ENCODE results near the gene PSAP. TPM values are rescaled to one million over a fixed set of nuclear protein-coding genes. Genes with fewer than 3 reads are reported as not detected.

PSAP gene
- total RNA-seq, 1 experiment from 2014 or later = 683 TPM

DNA sequence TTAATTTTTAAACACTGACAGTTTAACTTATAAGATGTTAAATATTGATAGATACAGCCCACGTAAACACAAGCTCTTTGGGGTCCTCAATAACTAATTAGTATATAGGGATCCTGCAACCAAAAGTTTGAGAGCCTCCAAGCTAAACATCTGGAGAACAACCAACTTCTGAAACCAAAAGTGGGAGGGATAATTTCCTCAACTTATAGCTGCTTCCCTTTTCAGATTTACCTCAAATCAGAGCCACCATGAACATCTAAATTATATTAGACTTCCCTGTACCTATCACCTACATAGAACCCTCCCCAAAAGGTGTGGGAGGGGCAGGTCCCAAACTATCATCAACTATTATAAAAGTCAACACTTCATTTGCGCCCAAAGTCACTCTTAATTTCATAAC lies 8.6 kb downstream of the PSAP start:
- Histone ChIP-seq H3K27ac (no peak overlapping the region), H2AFZ (no peak overlapping the region), H3K4me2 (no peak overlapping the region), H3K4me3 (no peak overlapping the region), H3F3A (ENCODE audit: insufficient read depth, low read depth) (peaks cover 35% of the 10 kb centered on the region; the same call in 1 of the 2 replicates), H3K4me1 (replicated peaks; ENCODE audit: insufficient read depth) (peaks cover 80% of the 10 kb centered on the region), H4K20me1 (ENCODE audit: insufficient read depth) (peaks cover 86% of the 10 kb centered on the region), H3K9me3 (ENCODE audit: insufficient read depth, low read depth) (no peaks in the 10 kb centered on the region), H3K9me2 (ENCODE audit: insufficient read depth) (no peaks in the 10 kb centered on the region), H3K27me3 (ENCODE audit: insufficient read depth, low read depth) (no peaks in the 10 kb centered on the region), H3K36me3 (ENCODE audit: low read depth) (peaks cover 4% of the 10 kb centered on the region; the same call in 1 of the 2 replicates), H3K79me2 (ENCODE audit: low read depth) (peaks cover 99% of the 10 kb centered on the region)
- intact Hi-C loops (cut with micrococcal nuclease; ENCODE audit: unreplicated experiment) = no loop called here
- TF ChIP-seq EZH2 (IDR thresholded peaks at IDR 0.05; ENCODE audit: low read depth) = no peak
- TF ChIP-seq, protein P1, sequence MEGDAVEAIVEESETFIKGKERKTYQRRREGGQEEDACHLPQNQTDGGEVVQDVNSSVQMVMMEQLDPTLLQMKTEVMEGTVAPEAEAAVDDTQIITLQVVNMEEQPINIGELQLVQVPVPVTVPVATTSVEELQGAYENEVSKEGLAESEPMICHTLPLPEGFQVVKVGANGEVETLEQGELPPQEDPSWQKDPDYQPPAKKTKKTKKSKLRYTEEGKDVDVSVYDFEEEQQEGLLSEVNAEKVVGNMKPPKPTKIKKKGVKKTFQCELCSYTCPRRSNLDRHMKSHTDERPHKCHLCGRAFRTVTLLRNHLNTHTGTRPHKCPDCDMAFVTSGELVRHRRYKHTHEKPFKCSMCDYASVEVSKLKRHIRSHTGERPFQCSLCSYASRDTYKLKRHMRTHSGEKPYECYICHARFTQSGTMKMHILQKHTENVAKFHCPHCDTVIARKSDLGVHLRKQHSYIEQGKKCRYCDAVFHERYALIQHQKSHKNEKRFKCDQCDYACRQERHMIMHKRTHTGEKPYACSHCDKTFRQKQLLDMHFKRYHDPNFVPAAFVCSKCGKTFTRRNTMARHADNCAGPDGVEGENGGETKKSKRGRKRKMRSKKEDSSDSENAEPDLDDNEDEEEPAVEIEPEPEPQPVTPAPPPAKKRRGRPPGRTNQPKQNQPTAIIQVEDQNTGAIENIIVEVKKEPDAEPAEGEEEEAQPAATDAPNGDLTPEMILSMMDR (conservative IDR thresholded peaks at IDR 0.05) = no peak
- ChIA-PET CTCF (no interaction called here), POLR2A (ENCODE audit: unreplicated experiment) (interaction anchor here (1.0 kb wide), 1 partner anchor 9 kb away, joined by 8 read pairs; the partner anchor contains the start of gene PSAP)
- no TSS peak for BruUV-seq (replicated peaks)
- DNase-seq = no peak

DNA sequence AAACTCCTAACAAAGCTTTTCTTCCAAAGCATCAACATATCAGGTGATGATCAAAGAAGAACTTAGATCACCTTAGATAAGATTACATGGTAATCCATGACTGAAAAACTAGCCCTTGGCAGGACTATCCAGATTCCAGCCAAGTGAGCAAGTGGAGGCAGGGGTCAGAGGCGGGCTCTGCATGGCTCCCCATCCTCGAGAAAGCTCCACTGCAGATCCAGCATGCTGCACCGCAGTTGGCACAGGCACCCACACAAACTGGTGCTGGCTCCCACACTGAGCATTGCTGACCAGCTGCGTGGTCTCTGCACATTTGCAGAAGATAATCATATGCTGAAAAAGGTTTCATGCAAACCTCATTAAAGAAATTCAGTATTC lies 10.1 kb downstream of the PSAP start:
- intact Hi-C loops (cut with micrococcal nuclease; ENCODE audit: unreplicated experiment) = loop anchor here (1.0 to 2.0 kb wide), 2 partner anchors 28 to 47 kb away; no protein-coding TSS in a partner anchor
- H3K27ac ChIP-seq = no peak overlapping the region
- CTCF ChIA-PET = no interaction called here
- no peaks in the 10 kb centered on the region for H3K9me2 ChIP-seq (ENCODE audit: insufficient read depth)
- no peaks in the 10 kb centered on the region for H3K27me3 ChIP-seq (ENCODE audit: insufficient read depth, low read depth)
- no peak overlapping the region for H3K4me3 ChIP-seq
- BruUV-seq (replicated peaks) = no TSS peak
- H3K9me3 ChIP-seq (ENCODE audit: insufficient read depth, low read depth) = no peaks in the 10 kb centered on the region
- H3K79me2 ChIP-seq (ENCODE audit: low read depth) = peaks cover 99% of the 10 kb centered on the region
- POLR2A ChIA-PET (ENCODE audit: unreplicated experiment) = interaction anchor here (0.6 kb wide), 1 partner anchor 127 kb away, joined by 3 read pairs; no protein-coding TSS in a partner anchor
- H2AFZ ChIP-seq = no peak overlapping the region
- H3K4me2 ChIP-seq = peak overlapping the region; percentile 22
- peaks cover 93% of the 10 kb centered on the region for H4K20me1 ChIP-seq (ENCODE audit: insufficient read depth)
- H3K4me1 ChIP-seq (replicated peaks; ENCODE audit: insufficient read depth) = peaks cover 69% of the 10 kb centered on the region
- peak in 1 of 2 experiments; percentile 49 for DNase-seq
- peaks cover 4% of the 10 kb centered on the region; the same call in 1 of the 2 replicates for H3K36me3 ChIP-seq (ENCODE audit: low read depth)
- peaks cover 28% of the 10 kb centered on the region; the same call in 1 of the 2 replicates for H3F3A ChIP-seq (ENCODE audit: insufficient read depth, low read depth)
- TF ChIP-seq, protein P1 (conservative IDR thresholded peaks at IDR 0.05) = no peak
- TF ChIP-seq EZH2 (IDR thresholded peaks at IDR 0.05; ENCODE audit: low read depth) = no peak

DNA sequence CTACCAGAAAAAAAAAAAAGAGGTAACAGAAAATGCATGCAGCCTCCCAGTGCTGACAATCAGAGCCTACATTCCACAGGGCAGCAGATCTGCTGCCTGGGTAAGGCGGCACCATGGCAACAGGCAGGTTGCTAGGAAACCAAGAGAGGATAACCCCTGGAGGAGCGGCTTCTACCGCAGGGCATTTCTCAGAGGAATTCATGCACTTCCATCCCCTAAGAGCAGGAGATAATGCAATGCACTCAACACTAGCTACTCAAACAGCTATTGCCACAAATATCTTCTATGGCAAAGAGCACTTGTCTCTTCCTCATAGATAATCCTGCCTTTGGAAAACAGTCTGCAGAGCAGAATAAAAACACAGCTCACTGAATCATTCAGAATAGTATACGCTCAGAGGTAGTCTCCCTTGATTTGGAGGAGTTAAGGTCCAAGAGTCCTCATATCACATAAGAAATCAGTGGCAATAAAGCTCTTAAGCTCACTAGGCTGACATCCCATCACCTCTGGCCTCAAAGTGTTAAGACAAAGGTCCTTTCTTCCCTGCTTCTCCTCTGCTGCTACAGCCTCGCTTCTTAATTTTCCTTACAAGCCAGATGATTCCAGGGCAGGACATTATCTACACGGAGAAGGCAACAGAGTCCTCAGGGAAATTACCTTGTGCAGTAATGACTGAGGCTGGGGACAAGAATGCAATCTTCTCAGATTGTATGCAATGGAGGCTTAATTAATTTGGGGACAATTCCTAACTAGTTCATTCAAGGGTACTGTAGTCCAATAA lies 10.7 kb downstream of the PSAP start:
- Histone ChIP-seq H3K4me1 (replicated peaks; ENCODE audit: insufficient read depth) (peaks cover 63% of the 10 kb centered on the region), H3K27me3 (ENCODE audit: insufficient read depth, low read depth) (no peaks in the 10 kb centered on the region), H3F3A (ENCODE audit: insufficient read depth, low read depth) (peaks cover 28% of the 10 kb centered on the region; the same call in 1 of the 2 replicates), H2AFZ (no peak overlapping the region), H3K4me3 (no peak overlapping the region), H3K27ac (peak overlapping the region; percentile 14; the same call in 1 of the 2 replicates), H3K36me3 (ENCODE audit: low read depth) (peaks cover 4% of the 10 kb centered on the region; the same call in 1 of the 2 replicates), H3K9me2 (ENCODE audit: insufficient read depth) (no peaks in the 10 kb centered on the region), H3K4me2 (peak overlapping the region; percentile 22), H3K79me2 (ENCODE audit: low read depth) (peaks cover 99% of the 10 kb centered on the region), H4K20me1 (ENCODE audit: insufficient read depth) (peaks cover 91% of the 10 kb centered on the region), H3K9me3 (ENCODE audit: insufficient read depth, low read depth) (no peaks in the 10 kb centered on the region)
- no TSS peak for BruUV-seq (replicated peaks)
- ChIA-PET CTCF (interaction anchor here (0.5 kb wide), 1 partner anchor 920 kb away, joined by 3 read pairs; no protein-coding TSS in a partner anchor), POLR2A (ENCODE audit: unreplicated experiment) (interaction anchor here (0.6 kb wide), 6 partner anchors 28 to 1575 kb away, joined by 3 to 7 read pairs (median 4); partner anchors contain the start of gene VSIR)
- intact Hi-C loops (cut with micrococcal nuclease; ENCODE audit: unreplicated experiment) = loop anchor here (1.0 to 2.0 kb wide), 2 partner anchors 28 to 48 kb away; no protein-coding TSS in a partner anchor
- TF ChIP-seq, protein P1 (conservative IDR thresholded peaks at IDR 0.05) = no peak
- TF ChIP-seq EZH2 (IDR thresholded peaks at IDR 0.05; ENCODE audit: low read depth) = no peak
- peak; percentile 90 to 94 for DNase-seq
